D721Med (cell line): ENCODE data around the gene GNPTG.

Experiments
- DNase-seq: peaks from one replicate; pipeline ENCODE4 v3.0.0; 2011; ENCODE audit warnings: low spot score; ENCODE audit not compliant: insufficient read length
- FAIRE-seq: peaks from 2 replicates; lab custom pipeline; 2011; peaks lifted over from hg19 to GRCh38; lab: Jason Lieb, UNC
- CTCF ChIP-seq: IDR thresholded peaks from 2 replicates; pipeline ENCODE4 v1.5.1; 2012; ENCODE audit warnings: mild to moderate bottlenecking, control low read depth; ENCODE audit not compliant: insufficient read depth; ENCODE audit errors: missing control alignments

GNPTG gene

DNA sequence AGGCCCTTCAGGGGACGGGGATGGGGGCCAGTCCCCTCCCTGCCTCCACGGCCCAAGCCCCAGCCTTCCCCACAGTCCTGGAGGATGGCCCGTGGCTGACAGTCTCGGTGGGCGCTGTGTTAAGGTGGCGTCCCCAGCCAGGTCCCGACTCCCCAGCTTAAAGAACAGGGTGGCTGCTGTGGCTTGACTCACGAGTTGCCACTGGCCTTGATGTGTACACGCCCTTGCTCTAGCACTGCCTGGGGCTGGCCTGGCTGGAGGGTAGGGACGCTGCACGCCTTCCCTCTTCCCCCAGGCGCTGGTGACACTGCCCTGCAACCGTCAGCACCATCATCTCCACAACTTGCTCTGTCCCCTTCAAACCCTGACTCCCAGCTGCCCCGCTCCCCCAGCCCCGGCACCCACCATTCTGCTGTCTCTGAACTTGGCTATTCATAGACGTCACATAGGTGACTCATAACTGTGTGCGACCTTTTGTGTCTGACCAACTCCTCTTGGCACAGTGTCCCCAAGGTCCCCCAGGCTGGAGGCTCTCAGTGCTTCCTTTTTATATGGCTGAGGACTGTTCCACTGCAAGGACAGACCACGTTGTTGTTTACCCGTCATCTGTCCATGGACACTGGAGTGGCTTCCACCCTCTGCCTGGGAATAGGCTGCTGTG, 6.3 kb downstream of the GNPTG start:
- no peak for FAIRE-seq
- DNase-seq: no peak
- TF ChIP-seq CTCF: no peak

DNA sequence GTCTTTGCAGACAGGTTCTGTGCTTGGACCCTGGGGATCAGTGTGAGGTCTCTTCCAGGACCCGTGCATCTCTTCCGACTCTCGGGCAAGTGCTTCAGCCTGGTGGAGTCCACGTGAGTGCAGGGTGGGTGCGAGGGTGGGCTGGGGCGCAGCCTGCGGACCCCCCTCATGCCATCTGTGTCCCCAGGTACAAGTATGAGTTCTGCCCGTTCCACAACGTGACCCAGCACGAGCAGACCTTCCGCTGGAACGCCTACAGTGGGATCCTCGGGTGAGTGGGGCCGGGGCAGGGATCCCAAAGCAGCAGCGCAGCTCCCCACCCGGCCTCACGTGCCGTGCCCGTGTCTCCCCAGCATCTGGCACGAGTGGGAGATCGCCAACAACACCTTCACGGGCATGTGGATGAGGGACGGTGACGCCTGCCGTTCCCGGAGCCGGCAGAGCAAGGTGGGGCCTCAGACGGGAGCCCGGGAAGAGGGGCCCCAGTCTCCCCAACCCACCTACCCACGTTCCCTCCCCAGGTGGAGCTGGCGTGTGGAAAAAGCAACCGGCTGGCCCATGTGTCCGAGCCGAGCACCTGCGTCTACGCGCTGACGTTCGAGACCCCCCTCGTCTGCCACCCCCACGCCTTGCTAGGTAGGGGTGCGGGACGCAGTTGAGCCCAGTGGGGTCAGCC, 10.1 kb downstream of the GNPTG start:
- FAIRE-seq: no peak
- TF ChIP-seq CTCF: no peak
- DNase-seq: no peak

DNA sequence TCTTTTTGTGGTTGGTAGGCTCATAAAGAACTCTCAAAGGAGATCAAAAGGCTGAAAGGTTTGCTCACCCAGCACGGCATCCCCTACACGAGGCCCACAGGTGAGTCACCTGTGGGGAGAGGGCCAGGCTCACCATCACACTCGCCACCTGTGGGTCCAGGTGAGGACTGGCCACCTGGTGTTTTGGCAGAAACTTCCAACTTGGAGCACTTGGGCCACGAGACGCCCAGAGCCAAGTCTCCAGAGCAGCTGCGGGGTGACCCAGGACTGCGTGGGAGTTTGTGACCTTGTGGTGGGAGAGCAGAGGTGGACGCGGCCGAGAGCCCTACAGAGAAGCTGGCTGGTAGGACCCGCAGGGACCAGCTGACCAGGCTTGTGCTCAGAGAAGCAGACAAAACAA, 11.1 kb downstream of the GNPTG start:
- TF ChIP-seq CTCF: no peak
- DNase-seq (no peak), FAIRE-seq (no peak)

GRCh38 chr16:1363501-1364041, 11.8 kb downstream of the GNPTG start:
- FAIRE-seq (no peak), DNase-seq (peak; percentile 88)

DNA sequence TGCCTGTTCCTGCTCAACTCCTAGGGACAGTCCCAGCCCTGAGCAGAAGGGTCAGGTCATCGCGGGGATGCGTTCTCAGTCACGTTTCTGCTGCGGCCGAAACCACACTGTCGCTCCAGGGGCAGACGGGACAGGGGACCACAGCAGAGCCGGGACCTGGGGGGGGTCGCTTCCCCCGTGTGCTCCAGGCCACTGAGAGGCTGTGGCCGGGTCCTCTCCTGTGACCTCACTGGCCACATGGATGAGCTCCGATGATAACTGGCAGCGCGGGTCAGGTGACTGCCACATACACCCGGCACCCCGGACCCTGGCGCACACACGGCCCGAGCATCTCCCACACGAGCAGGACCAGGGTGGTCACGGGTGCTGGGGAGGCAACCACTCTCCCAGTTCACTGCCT, 12.8 kb downstream of the GNPTG start:
- FAIRE-seq (no peak), DNase-seq (no peak)
- no peak for TF ChIP-seq CTCF

More at GRCh38 chr16:1363501-1364041, 11.8 kb downstream of the GNPTG start:
- peak; percentile 59 for TF ChIP-seq CTCF

GRCh38 chr16:1366060-1366711, 14.5 kb downstream of the GNPTG start:
- no peak for FAIRE-seq
- TF ChIP-seq CTCF: no peak
- DNase-seq: no peak
